ENCODE measurements around the gene SYNJ2.

Gene SYNJ2

DNA sequence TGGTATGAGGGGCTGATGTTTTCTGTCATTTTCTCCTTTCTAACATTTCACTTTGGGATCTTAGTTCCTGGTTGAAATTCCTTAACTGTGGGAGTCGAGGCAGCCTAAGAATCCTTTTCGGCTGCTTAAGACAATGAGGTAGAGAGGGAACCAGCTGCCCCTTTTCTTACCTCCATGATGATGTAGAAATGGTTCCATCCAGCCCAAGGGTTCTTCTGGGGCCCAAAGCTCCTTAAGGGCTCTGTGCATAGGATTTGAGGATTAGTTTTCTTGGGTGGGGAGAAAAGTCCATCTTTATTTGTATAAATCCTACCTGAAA lies 33.5 kb downstream of the SYNJ2 start:
- DNase-seq: no peak

DNA sequence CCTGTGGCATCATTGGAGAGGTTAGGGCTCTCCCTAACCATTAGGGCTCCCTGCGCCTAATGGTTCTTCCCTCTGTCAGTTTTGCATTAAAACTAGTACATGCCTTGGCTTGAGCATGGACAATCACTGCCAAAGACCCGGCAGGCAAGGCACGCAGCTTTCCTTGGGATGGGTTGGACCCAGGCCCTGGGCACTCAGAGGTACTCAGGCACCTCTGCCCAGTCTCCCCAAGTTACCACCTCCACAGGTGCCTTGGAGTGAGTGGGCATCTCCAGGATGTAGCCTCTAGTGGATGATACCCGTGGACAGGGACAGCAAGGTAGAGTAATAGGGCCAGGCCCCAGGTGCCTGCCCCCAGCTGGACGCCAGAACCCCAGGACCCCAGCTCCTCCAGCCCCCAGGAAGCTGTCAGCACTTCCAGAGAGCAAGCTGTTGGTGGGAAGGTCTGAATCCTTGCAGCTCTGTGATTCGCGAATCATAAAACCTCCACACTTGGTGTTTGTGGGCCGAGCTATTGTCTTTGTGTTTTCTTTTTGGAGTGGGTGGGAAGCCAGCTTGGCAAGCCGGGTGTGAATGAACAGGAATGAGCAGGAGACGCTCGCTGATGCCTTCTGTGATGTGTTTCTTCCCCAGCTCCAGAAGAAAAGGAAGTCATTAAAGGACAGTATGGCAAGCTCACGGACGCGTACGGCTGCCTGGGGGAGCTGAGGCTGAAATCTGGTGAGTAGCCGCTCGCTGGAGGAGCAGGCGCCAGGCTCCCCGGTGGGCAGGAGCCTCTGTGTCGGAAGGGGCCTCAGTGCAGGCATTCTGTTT lies 35.1 kb downstream of the SYNJ2 start:
- DNase-seq: no peak

DNA sequence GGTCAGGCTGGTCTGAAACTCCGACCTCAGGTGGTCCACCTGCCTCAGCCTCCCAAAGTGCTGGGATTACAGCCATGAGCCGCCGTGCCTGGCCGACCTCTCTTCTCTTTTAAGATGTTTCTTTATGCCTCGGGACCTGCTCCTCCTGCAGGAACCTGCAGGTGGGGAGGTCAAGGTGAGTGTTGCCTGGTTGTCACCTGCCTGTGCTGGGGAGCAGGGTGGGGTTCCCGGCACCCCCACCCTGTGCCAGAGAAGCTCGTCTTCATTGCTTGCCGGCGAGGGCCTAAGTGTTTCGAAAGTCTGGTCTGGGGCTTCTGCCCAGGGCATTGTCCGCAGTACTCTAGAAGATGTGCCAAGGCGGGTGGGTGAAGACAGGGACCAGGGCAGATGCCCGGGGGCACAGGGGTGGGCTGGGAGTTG lies 36.0 kb downstream of the SYNJ2 start:
- no peak for DNase-seq

DNA sequence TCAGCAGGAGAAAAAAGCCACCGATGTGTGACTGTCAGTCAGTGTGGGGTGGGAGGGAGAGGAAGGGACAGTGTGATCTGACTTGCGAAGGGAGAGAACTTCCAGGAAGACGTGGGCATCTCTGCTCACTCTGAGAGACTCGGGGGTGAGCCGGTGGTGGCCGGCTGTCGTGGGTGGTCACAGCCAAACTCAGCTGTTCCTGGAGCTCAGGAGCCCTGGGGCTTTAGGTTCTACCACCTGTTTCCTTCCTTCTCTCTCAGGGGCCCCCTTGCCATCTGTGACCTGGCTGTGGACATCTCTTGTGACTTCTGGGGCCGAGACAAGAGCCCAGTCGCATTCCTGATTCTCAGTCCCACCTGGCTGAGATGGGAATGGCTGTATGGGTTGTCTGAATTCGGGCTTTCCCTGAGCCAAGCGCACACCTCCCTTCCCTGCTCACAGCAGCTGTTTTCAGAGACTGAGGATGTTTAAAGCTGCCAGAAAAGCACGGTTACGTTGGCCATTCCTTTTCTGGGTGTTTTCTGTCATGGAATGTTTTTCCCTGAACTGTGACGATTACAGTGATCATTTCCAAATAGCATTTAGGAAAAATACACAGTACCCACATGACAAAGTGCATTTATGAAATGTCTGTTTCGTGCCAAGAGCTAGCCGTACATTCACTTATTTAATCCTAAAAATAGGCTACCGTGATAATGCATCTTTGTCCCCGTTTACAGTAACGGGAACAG lies 36.5 kb downstream of the SYNJ2 start:
- DNase-seq: no peak

DNA sequence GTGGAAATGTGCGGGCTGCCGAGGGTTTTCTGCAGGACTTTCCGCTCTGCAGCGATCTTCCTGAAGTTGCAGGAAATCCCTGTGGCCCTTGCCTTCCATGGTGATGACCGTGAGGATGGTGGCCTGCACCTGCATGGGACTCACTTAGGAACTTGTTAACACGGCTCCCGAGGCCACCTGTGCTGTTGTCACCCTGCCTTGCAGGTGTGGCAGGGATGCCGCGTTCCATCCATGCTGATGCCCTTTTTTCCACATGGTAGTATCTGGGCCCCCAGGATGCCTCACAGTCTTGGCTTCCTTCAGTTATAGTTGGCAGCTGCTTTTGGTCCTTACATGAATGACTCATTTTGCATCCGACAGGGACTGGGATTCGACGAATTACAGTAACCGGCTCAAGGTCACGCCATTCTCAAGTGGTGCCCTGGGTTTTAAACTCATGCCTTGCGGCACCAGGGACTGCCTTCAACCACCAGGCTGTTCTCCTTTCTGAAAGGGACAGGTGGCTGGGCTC lies 37.2 kb downstream of the SYNJ2 start:
- DNase-seq: no peak

DNA sequence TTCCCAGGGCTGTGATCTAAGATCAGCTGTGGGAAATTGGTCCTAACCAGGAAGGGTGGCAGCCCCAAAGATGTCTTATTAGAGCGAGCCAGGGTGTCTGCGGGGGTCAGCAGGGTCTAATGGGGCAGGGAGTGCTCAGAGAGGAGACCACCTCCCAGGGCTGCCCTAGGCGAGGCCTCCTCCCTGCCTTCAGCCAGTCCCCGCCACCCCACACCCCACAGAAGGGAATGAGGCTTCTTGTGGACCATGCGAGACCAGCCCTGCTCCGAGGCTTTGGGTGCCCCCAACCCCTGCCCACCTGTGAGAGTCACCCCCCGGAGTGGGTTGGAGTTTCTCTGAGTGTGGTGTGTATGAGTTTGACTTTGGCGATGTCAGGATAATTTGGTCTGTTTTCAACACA lies 37.8 kb downstream of the SYNJ2 start:
- no peak for DNase-seq

DNA sequence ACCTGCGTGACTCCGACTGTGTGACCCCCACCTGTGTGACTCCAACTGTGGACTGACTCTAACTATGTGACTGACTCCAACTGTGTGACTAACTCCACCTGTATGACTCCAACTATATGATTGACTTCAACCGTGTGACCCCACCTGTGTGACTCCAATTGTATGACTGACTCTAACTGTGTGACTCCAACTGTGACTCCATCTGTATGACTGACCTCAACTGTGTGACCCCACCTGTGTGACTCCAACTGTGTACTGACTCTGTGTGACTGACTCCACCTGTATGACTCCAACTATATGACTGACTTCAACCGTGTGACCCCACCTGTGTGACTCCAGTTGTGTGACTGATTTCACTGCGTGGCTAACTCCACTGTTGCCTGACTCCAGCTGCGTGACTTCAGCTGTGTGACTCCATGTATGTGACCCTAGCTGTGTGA lies 38.6 kb downstream of the SYNJ2 start:
- no peak for DNase-seq

DNA sequence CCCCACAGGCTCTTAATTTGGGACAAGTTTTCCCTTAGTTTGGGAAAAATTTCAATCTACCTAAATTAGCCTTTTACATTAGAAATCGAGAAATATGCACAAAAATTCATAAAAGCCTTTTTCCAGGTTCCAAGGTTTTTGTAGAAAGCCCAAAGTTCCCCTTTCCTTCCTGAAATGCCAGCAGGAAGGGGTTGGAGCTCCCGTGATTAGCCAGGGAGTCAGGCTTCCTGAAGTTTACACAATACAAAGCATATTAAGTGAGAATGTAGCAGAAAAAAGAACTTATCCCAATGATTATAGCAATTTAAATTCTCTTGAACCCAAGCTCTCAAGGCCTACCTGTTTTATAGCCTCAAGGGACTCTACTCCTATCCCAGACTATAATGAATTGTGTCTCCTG lies 39.1 kb downstream of the SYNJ2 start:
- DNase-seq: no peak

DNA sequence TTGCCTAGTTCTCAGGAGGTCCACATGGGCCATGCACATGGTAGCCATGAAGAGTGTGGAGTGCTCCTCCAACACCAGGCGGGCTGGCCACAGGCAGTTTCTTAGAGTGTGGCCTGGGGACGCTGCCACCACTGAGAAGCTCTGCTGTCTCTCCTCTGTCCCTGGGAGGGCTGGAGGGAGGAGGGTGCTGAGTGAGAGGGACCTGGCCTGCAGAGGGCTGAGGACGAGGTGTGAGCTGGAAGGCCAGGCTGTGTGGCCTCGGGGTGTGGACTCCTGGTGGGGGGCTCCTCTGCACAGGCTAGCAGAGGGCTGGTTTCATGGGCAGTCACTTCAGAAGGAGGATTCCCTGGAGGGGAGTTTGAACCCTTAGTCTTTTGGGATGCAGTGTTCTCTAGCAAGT lies 39.7 kb downstream of the SYNJ2 start:
- no peak for DNase-seq

DNA sequence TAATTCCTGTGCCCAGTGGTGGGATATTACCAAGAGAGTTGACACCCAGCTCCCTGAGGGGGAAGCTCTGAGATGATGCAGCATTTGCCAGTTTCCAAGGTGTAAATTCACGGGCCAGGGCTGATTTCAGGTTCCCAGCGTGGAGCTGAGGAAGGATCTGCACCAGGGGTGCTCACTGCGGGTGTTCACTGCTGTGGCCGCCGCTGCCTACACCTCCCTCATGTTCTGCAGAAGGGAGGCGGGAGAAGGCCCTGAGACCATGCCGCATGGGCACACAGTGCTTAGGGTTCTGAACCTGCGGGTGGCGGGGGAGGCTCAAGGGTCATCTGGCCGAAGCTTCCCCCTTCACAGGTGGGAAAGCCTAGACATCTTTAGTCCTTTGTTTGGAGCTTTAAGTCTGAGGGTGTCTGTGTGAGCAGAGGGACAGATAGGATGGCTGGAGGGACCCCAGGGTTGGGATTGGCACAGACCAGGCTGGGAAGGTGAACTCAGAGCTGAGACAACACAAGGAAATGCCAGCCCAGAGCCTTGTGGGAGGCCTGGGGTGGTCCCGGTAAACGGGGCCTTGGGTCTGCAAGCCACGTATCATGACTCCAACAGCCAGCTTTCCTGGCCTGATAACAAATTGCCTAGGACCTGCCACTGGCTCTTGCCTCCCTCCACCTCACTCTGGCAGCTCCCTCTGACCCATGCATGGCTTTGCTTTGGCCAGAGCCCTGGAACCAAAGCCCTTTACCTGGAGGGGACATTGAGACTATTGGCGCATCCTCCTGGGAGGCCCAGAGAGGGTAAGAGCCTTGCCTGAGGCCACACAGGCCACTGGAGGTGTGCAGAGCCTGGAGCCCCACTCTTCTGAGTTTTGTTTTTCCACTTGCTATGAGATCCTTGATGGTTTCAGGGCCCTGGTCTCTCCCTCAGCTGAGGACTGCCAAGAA lies 40.4 kb downstream of the SYNJ2 start:
- DNase-seq: no peak

DNA sequence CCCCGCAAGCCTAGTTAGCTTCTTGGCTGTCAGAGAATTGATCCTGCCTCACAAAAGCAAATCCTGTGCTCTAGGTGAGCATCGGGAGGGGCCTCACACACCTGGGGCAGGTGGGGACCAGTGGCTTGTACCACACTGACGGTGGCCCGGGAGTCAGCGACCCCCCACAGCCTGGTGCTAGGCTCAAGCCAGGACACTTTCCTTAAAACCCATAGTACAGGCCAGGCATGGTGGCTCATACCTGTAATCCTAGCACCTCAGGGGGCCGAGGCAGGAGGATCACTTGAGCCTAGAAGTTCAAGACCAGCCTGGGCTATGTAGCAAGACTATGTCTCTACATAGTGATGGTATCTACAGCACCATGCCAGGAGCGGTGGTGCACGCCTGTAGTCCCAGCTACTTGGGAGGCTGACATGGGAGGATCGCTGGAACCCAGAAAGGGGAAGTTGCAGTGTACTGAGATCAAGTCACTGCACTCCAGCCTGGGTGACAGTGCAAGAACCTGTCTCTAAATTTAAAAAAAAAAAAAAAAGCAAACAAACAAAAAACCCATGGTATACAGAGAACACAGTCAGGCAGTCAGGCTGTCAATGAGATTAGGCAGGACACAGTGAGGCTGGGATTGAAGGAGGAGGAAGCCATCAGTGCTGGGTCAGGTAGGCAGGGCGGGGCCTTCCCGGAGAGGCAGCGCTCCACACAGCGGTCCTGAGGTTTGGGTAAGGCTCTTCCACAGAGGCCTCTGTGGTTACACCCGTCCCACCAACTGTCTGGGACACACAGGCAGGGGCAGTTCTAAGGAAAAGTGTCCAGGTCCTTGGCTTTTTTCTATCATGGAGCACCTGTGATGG lies 41.3 kb downstream of the SYNJ2 start:
- no peak for DNase-seq

DNA sequence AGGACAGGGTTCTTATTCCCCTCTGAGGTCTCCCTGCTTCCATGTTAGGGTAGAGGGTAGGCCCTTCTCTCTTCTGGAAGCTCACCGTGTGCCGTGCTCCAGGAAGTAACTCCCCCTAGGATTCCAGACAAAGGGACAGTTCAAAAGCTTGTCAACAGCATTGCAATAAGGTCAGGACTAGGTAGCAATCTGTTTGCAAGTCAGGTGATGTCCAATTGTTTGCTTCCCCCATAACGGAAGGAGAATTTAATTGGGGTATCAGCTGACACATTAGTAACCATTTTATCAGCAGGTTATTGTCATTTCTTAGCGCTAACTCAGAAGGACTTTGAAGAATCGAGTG lies 41.9 kb downstream of the SYNJ2 start:
- DNase-seq: no peak

DNA sequence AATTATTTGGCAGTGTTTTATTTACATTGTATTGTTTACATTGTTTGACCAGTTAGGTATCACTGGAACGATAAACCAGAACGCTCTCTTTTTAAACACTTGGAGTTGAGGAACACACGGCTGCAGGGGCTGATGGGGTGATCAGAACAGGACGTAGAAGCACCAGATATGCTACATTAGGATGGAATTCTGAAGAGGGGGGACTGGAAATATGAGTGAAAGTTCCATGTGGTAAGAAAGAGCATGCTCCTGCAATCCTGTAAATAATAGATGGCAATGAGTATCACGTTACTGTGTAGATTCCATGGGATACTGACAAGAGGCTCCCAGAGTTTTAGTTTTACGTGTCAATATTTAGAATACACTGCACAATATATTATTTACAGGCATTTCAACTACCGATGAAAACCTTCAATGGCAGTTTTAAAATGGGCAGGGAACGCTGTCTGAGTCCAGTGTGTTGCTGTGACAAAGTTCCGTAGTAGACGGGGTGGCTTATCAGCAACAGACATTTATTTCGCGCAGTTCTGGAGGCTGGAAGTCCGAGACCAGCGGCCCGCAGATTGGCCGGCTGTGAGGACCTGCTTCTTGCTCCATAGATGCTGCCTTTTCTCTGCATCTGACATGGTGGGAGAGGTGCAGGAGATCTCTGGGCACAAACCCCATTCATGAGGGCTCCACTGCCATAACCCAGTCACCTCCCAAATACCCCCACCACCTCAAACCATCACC lies 43.1 kb downstream of the SYNJ2 start:
- no peak for DNase-seq

DNA sequence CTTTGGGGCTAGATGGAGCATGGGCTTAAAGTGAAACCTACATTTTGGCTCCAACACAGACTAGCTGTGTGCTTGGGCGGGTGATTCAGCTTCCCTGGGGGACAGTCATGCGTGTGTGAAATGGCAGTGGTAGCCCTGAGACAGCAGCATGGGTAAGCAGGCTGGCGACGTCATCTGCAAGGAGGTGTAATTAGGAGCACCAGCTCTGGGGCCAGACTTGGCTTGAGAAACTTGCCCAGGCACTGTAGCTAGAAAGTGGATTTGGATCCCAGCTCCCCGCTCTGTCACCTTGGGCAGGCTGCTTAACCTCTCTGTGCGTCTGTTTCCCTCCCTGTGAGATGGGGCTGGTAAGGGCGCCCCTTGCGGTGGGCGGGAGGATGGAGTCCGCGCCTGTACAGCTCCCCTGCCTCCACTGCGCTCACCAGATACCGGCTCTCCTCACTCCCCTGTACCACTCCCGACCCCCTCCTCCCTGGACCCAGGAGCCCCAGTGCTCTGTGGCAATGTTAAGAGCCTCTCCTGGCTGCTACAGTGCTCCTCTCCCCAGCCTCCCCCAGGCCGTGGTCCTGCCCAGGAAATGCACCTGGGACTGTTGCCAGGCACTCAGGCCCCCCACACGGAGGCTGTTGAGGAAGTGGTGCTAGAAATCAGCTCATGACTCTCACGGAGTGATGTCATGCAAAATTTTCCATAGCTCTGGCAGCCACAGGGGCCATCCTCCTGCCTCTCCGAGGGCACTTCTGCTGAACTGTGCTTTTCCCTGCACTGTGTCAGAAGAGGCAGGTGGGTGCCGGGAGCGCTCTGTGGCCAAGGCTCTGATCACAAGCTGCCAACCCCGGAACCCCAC lies 44.6 kb downstream of the SYNJ2 start:
- DNase-seq: peak; percentile 78

DNA sequence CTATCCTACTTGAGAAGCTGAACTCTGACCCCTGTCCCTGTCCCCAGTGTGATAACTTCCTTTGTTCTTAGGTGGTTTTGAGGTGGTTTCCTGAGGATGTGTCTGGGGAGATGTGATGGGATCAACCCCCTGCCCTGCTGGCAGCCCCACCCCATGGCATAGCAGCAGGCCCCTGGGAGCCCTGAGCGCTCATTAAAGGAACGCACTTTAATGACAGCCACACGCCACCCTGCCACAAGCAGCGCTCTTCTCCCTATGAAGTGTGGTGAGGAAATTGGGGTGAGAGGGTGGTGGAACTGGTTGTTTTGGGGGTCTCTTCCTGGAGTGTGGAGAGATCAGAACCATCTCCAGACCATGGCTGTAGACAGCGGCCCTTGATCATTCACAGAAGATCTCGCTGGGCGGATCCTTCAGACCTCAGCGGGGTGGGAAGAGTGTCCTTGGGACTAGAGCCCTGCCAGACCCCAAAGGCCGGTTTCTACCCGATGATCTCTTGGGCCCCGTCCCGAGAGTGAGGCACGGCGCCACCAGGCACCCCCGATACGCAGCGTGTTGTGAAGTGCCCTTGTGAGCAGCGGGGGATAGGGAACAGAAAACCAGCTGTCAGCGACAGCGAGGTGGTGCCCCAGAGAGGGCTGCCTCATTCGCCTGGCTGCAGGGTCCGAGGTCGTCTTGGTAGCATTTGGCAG lies 45.4 kb downstream of the SYNJ2 start:
- DNase-seq: no peak

DNA sequence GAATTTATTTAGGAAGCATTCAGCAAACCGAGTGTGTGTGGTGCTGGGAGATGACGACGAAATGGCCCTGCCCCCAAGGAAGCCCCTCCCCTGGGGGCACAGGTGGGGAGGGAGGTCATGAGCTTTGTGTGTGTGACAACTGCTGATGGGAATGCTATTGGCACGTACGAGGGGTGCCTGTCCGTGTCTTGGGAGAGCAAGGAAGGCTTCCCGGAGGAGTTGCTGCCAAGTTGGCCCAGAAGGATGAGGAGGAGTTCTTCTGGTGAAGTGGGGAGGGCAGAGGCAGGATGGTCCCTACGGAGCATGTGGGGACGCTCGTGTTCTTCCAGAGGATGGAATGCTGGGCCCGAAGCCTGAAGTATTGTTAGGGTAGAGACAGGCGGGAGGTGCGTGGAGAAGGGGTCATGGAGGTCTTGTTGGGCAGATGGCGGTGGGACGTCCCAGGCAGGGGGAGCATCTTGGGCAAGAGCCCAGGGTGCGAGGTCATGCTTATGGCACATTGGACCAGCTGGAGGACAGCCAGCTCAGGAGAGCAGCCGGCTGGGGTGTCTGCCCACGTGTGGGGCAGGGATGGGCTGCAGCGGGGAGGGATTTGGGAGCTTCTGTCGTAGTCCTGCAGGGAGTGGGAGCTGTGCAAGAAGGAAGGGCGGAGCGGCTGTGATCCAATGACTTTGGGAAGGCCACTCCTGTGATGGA lies 46.1 kb downstream of the SYNJ2 start:
- DNase-seq: no peak

DNA sequence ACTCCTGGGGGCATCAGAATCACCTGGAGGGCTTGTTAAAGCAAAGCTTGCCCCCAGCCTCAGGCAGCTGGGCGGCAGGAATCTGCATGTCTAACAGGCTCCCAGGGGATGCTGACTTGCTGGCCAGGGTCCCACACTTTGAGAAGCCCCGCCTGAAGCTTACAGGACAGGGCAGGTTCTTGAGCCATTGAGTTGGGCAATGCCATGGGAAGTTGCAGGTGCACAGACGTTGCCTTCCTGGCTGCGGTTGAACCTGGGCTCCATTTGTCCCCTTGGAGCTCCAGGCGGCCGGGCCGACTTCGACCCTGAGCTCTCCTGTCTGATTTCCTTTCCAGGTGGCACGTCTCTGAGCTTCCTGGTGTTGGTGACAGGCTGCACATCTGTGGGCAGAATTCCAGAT lies 46.8 kb downstream of the SYNJ2 start:
- DNase-seq: no peak

DNA sequence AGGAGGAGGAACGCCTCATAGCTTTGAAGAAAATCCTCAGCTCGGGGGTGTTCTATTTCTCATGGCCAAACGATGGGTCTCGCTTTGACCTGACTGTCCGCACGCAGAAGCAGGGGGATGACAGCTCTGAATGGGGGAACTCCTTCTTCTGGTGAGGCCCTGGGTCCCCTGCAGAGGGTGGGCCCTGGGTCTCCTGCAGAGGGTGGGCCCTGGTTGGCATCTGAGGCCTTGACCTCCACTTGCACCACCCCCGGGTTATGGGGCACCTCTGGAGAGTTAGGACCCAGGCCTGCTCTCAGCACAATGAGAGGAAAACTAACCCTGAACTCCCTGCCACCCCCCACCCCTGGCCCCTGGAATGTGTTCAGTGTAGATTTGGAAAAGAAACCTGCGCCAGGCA lies 47.2 kb downstream of the SYNJ2 start:
- no peak for DNase-seq

DNA sequence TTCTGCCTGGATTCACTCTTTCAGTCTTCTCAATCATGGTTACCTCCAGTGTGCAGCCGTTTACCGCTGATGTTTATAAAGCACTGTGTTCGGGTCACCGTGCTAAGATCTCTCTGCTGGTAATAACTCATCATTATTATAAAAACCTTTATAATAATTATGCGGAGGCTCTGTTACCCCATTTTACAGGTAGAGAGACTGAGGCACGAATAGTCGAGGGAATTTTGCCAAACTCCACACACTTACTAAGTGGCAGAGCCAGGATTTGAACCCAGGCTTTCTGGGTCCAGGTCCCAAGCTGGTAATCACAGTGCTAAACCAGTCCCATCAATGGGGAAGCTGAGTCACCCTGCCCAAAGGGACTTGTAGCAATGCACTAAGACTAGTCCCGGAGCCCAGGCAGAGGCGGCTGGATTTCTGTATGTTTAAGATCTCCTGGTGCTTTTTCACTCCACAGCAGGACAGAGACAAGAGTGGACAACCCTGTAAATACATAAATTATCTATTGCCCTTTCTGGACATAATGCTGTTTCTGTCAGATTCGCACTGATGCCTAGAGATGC lies 48.1 kb downstream of the SYNJ2 start:
- DNase-seq: no peak
